Measurements from ENCODE around the gene LITAF.

GRCh38 chr16:11610121-11610505 is 23.4 kb upstream of the LITAF start:
- TF ChIP-seq POLR2A (IDR thresholded peaks at IDR 0.05) = no peak
- no peak for TF ChIP-seq CTCF (IDR thresholded peaks at IDR 0.05)
- TF ChIP-seq POLR2AphosphoS5 (IDR thresholded peaks at IDR 0.05) = no peak
